Erythroblast (primary cell): ENCODE data around the gene UIMC1.

Experiments
- GATA1 ChIP-seq: IDR thresholded peaks from 2 replicates; pipeline ENCODE4 v1.6.1; 2011; ENCODE audit warnings: low read depth, mild to moderate bottlenecking, control low read depth, low read length, moderate library complexity
- POLR2A ChIP-seq: IDR thresholded peaks from 2 replicates; pipeline ENCODE4 v1.6.1; 2011; ENCODE audit warnings: mild to moderate bottlenecking, low read length

- TF ChIP-seq POLR2A (no peak), GATA1 (no peak)
These were observed 42.7 kb upstream of the UIMC1 start for GRCh38 chr5:177049285-177049684.
